HG02852 (cell line): ENCODE results near the gene GJB4.
"Not testable (repeated sequence)": the region's sequence is repeated elsewhere in the genome, so short reads cannot be mapped to it uniquely, and the experiment has no call there.

Experiments
- ATAC-seq: cut with Tn5 transposase; IDR thresholded peaks from one replicate; pipeline ENCODE4 v1.9.1; 2021; ENCODE audit warnings: mild to moderate bottlenecking, moderate library complexity; ENCODE audit not compliant: unreplicated experiment

Gene GJB4

DNA sequence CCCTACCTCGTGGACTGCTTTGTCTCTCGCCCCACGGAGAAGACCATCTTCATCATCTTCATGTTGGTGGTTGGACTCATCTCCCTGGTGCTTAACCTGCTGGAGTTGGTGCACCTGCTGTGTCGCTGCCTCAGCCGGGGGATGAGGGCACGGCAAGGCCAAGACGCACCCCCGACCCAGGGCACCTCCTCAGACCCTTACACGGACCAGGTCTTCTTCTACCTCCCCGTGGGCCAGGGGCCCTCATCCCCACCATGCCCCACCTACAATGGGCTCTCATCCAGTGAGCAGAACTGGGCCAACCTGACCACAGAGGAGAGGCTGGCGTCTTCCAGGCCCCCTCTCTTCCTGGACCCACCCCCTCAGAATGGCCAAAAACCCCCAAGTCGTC is 35.2 kb downstream of the GJB4 start:
- ATAC-seq, result no peak

GRCh38 chr1:34795916-34796315 is 36.4 kb downstream of the GJB4 start:
- no peak for ATAC-seq

- peak; percentile 67 for ATAC-seq
Measured at GRCh38 chr1:34796990-34797389, 37.5 kb downstream of the GJB4 start.

DNA sequence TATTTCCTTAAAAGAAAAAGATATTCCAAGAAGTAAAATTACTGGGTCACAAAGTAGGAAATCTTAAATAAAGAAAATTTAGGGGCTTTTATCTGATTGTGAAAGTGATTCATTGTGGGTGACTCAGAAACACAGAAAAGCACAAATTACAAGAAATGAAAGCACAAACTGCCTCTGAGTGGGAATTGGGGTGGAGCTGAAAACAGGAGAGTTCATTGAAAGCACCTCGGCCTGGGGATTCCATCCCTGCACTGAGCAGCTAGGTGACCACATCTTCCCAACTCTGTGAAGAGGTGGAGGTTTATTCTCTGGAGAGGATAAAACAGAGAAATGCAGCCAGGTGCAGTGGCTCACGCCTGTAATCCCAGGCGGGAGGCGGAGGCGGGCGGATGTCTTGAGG is 40.7 kb downstream of the GJB4 start:
- no peak for ATAC-seq

DNA sequence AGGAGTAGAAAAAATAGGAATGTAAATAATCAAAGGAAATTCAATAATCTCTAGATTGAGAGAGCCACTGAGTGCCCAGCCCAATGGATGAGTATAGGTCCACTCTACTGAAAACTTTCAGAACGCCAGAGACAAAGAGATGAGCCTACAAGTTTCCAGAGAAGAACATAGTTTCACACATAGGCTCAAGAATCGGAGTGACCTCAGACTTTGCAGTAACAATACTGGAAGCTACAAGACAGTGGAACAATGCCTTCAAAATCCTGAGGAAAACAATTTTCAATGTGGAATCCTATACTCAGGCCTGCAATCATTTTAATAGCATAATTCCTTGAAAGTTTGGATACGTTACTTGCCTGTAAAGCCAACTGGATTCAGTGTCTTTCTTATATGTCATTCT is 44.2 kb downstream of the GJB4 start:
- no peak for ATAC-seq

- no peak for ATAC-seq
Measured at GRCh38 chr1:34806396-34806795, 46.9 kb downstream of the GJB4 start.

GRCh38 chr1:34808051-34808810 is 48.7 kb downstream of the GJB4 start:
- ATAC-seq, result no peak

DNA sequence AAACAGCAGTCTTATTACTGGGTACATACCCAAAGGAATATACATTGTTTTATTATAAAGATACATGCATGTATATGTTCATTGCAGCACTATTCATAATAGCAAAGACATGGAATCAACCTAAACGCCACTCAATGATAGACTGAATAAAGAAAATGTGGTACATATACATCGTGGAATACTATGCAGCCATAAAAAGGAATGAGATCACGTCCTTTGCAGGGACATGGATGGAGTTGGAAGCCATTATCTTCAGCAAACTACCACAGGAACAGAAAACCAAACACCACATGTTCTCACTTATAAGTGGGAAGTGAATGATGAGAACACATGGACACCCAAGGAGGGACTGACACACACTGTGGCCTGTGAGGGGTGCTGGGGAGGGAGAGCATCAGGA is 51.2 kb downstream of the GJB4 start:
- ATAC-seq, result not testable (repeated sequence)
